Spinal cord (tissue), 10 donors: ENCODE measurements around the gene KCTD15. TPM values are rescaled to one million over a fixed set of nuclear protein-coding genes. Genes with fewer than 3 reads are reported as not detected.

Source experiments
- DNase-seq, 6 donors: peaks; one replicate each; pipeline versions ENCODE4 v3.0.0 to v3.0.0-alpha.2; 2013 to 2015; ENCODE audit warnings: low spot score in 6 of 6, low read depth in 4 of 6
- H3K27ac ChIP-seq: one replicate; pipeline ENCODE4 v1.5.1; 2013; ENCODE audit warnings: low read depth, low read length, control low read depth
- H3K27me3 ChIP-seq: one replicate; pipeline ENCODE4 v1.6.1; 2013; ENCODE audit warnings: low read length; ENCODE audit not compliant: control insufficient read depth, insufficient read depth
- H3K36me3 ChIP-seq: one replicate; pipeline ENCODE4 v1.6.1; 2013; ENCODE audit warnings: low read length; ENCODE audit not compliant: control insufficient read depth, insufficient read depth
- H3K4me1 ChIP-seq: one replicate; pipeline ENCODE4 v1.6.1; 2013; ENCODE audit warnings: low read length; ENCODE audit not compliant: control insufficient read depth, insufficient read depth
- H3K4me3 ChIP-seq: one replicate; pipeline ENCODE4 v1.5.1; 2013; ENCODE audit warnings: low read depth, low read length, control low read depth
- H3K9me3 ChIP-seq: one replicate; pipeline ENCODE4 v1.6.1; 2013; ENCODE audit warnings: low read length; ENCODE audit not compliant: control insufficient read depth, insufficient read depth
- WGBS: methylation state at CpG from one replicate; pipeline ENCODE4 v1.1.5; 2013; ENCODE audit warnings: missing lambda C conversion rate; ENCODE audit not compliant: insufficient coverage; 5-methylcytosine and 5-hydroxymethylcytosine counted together
- polyA plus RNA-seq, 2 donors: library from polyadenylated mRNA; unstranded; fragments of 120-200 nt; gene quantifications; one replicate each; pipeline ENCODE4 v1.2.1, GENCODE V29; 2013; ENCODE audit not compliant: insufficient read length in 2 of 2
- total RNA-seq, 2 donors: library from RNA; depleted of rRNA in 1 of 2; stranded (reverse); fragments of 120-200 nt in 1 of 2; fragments of >200 nt in 1 of 2; gene quantifications; one replicate each; pipeline versions ENCODE4 v1.2.3 to v1.2.4, GENCODE V29; 2013 to 2014
- donor health status: healthy.

Gene KCTD15
- total and polyA plus RNA-seq, 4 donors: 45.9 to 95.1 (median 61.7) TPM

DNA sequence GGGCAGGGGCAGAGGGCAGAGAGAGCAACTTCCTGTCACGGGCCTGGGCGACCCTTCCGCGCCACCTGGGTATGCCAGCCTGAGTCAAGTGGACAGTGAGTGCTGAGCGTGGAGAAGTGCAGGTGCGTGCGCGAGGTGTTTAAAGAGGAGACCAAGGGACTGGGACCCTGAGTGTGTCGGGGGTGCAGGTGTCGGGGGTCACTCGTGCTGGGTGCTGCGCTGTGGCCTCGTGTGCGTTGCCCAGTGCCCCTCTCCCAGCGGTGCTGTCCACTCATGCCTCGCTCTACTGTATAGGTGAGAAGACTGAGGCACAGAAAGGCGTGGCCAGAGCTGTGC is 18.9 kb upstream of the KCTD15 start:
- no peak overlapping the region for H3K27ac ChIP-seq
- H3K27me3 ChIP-seq: no peaks in the 10 kb centered on the region
- peaks cover 12% of the 10 kb centered on the region for H3K36me3 ChIP-seq
- no peak overlapping the region for H3K4me3 ChIP-seq
- DNase-seq: no peak
- H3K4me1 ChIP-seq: peaks cover 34% of the 10 kb centered on the region
- WGBS: 60% methylated on average over 17 of the region's 17 CpGs
- no peaks in the 10 kb centered on the region for H3K9me3 ChIP-seq

DNA sequence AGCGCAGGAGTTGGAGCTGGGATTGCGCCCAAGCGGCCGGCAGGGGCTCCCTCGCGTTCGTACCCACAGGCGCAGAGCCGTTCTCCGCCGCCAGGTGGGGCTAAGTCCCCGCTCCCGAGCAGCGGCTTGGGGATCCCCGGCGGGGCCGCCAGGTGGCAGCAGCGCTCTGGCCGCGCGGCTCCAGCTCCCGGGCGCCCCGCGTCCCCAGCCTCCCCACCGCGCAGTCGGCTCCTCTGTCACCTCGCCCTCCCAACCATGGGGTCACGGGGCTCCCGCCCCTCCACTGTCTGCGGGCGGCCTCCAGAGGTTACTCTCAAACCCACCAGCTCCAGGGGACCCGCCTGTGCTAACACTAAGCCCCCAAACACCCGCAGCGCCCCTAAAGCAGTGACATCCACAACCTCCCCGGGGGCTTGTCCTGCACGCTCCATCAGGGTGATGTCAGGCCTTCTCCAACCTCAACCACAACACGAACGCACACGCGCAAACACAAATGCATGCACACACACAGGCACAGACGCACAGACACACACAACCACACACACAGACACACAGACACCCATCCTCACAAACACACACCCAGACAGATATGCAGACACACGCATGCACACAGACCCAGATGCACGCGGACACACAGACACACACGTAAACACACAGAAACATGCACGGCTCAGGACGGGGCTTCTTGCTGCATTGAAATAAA is 18.4 kb upstream of the KCTD15 start:
- no peaks in the 10 kb centered on the region for H3K9me3 ChIP-seq
- no peak overlapping the region for H3K4me3 ChIP-seq
- peaks cover 7% of the 10 kb centered on the region for H3K36me3 ChIP-seq
- peaks cover 34% of the 10 kb centered on the region for H3K4me1 ChIP-seq
- 16% methylated on average over 48 of the region's 49 CpGs for WGBS
- DNase-seq: peak in 4 of 6 donors; percentile 63 to 92 (median 78)
- H3K27me3 ChIP-seq: no peaks in the 10 kb centered on the region
- no peak overlapping the region for H3K27ac ChIP-seq

DNA sequence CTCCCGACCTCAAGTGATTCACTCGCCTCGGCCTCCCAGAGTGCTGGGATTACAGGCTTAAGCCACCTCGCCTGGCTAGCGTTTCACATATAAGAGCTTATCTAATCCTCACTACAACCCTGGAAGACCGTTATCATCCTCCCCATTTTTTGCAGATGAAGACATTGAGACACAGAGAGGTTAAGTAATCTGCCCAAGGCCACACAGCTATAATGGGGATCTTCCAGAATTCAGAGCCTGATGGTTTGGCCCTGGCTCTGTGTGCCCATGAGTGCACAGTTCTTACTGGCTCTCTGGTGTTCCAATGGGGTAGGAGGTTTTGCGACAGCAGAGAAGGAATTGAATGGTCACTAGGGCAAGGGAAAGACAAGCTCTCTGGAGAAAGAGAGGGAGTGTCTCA is 16.8 kb upstream of the KCTD15 start:
- Histone ChIP-seq H3K4me3 (no peak overlapping the region), H3K4me1 (peaks cover 34% of the 10 kb centered on the region), H3K27me3 (no peaks in the 10 kb centered on the region), H3K27ac (no peak overlapping the region), H3K36me3 (no peaks in the 10 kb centered on the region), H3K9me3 (no peaks in the 10 kb centered on the region)
- no peak for DNase-seq
- 94% methylated on average over 4 of the region's 7 CpGs for WGBS

DNA sequence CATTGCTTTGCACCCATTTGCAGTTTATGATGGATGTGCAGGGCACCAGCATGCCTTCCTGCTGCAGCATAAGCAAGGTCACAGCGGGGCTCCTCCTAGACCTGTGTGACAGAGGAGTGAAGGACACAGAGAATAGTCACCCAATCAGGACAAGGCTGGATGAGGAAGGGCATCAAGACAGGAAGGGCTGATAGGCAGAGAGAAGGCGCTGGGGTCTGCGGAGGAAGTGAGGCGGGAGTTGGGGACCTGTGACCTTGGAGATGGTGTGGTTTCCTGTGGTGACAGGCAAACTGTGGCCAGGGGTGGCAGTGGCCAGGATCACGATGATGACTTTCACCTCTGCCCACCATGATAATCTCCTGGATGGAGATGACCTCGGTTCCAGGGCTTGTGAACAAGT is 16.4 kb upstream of the KCTD15 start:
- Histone ChIP-seq H3K36me3 (no peaks in the 10 kb centered on the region), H3K9me3 (no peaks in the 10 kb centered on the region), H3K4me1 (peaks cover 34% of the 10 kb centered on the region), H3K27me3 (no peaks in the 10 kb centered on the region), H3K4me3 (no peak overlapping the region), H3K27ac (no peak overlapping the region)
- WGBS: 70% methylated on average over 3 of the region's 6 CpGs
- no peak for DNase-seq

DNA sequence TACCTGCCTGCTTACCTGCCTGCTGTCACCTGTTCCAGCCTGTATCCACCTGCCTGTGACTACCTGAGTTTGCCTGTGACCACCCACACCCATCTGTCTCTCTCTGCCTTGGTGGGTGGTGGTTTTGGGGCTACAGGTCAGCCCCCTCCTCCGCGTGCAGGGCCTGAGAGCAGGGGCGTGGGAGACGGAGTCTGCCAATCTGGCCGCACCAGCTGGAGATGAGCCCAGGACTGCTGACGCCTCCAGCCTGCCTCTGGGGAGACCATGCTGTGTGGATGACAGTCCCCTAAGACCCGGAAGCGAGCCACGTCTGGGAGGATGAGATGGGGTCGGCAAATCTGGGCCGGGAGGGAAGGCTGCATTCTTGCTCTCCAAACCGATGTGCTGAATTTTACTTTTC is 15.9 kb upstream of the KCTD15 start:
- peaks cover 34% of the 10 kb centered on the region for H3K4me1 ChIP-seq
- no peaks in the 10 kb centered on the region for H3K27me3 ChIP-seq
- peak in 1 of 6 donors; percentile 42 for DNase-seq
- no peak overlapping the region for H3K4me3 ChIP-seq
- WGBS: 47% methylated on average over 9 of the region's 12 CpGs
- no peaks in the 10 kb centered on the region for H3K36me3 ChIP-seq
- no peaks in the 10 kb centered on the region for H3K9me3 ChIP-seq
- no peak overlapping the region for H3K27ac ChIP-seq

DNA sequence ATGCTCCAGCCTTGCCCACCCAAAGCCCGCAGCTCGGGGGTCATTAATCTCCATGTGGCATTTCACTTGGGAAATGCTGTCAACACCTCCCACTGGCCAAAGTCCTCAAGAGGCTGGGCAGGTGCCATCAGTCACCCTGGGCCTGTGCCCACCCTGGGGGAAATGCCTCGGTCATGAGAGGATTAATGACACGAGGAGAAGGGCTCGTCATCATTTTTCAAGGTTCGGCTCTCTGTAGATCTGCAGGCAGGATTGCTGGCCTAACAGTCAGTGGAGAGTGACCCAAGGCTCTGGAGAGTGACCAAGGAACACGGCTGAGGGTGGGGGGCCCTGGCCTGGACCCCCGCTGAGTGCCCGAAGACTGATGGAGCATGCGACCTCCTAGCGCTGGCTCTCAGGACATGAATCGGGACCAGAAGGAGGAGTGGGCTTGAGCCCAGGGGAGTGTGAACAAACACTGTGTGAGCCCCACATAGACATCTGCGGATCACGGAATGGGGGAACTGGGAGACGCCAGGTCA is 15.2 kb upstream of the KCTD15 start:
- H3K27me3 ChIP-seq: no peaks in the 10 kb centered on the region
- peaks cover 34% of the 10 kb centered on the region for H3K4me1 ChIP-seq
- no peaks in the 10 kb centered on the region for H3K36me3 ChIP-seq
- no peak overlapping the region for H3K27ac ChIP-seq
- DNase-seq: no peak
- 69% methylated on average over 13 of the region's 15 CpGs for WGBS
- H3K4me3 ChIP-seq: no peak overlapping the region
- H3K9me3 ChIP-seq: no peaks in the 10 kb centered on the region

DNA sequence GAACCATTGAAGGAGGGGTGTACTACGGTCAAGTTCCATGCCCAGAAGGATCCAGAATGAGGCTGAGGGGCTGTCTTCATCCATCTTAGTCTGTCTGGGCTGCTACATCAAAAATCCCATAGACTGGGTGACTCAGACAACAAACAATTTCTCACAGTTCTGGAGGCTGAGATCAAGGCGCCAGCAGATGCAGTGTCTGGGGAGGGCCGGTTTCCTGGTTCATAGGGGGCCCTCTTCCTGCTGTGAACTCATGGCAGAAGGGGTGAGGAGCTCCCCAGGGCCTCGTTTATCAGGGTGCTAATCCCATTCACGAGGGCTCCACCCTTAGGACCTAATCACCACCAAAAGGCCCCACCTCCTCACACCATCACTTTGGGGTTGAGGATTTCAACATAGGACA is 14.7 kb upstream of the KCTD15 start:
- no peaks in the 10 kb centered on the region for H3K36me3 ChIP-seq
- no peak overlapping the region for H3K27ac ChIP-seq
- H3K4me3 ChIP-seq: no peak overlapping the region
- no peaks in the 10 kb centered on the region for H3K27me3 ChIP-seq
- H3K9me3 ChIP-seq: no peaks in the 10 kb centered on the region
- DNase-seq: no peak
- peaks cover 34% of the 10 kb centered on the region for H3K4me1 ChIP-seq
- WGBS: 78% methylated on average over 3 of the region's 5 CpGs

DNA sequence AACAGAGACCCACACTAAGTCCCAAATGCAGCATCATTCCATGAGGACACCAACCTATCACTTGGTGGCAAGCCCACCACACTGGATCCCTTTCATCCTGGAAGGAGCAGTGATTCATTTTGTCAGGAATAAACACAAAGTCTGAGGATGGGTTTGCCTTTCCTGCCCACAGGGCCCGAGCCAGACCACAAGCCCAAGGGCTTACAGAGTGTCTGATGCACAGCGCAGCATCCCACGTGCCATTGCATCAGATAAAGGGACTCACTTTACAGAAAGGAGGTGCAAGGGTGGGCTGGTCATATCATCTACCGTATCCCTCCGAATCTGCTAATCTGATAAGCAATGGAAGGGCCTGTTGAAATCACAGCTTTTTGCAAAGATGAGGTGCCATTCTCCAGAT is 12.2 kb upstream of the KCTD15 start:
- H3K27ac ChIP-seq: no peak overlapping the region
- no peaks in the 10 kb centered on the region for H3K9me3 ChIP-seq
- H3K36me3 ChIP-seq: no peaks in the 10 kb centered on the region
- no peaks in the 10 kb centered on the region for H3K27me3 ChIP-seq
- DNase-seq: no peak
- no peak overlapping the region for H3K4me3 ChIP-seq
- WGBS: 91% methylated on average over 5 of the region's 5 CpGs
- H3K4me1 ChIP-seq: peaks cover 14% of the 10 kb centered on the region

DNA sequence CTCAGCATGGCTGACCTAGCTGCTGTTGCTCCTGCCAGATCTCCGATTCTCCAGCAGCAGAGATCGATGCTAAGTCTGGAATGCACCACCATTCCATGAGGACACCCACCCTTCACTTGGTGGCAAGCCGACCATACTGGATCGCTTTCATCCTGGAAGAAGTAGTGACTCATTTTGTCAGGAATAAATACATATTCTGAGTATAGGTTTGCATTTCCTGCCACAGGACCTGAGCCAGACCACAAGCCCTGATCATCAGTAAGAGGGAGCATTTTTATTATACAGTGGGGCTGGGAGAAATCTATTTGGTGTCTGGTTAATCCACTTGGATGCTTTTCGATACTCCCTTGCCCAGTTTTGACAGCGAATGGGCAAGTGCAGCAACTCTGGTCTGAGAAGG is 10.9 kb upstream of the KCTD15 start:
- no peaks in the 10 kb centered on the region for H3K27me3 ChIP-seq
- no peak overlapping the region for H3K27ac ChIP-seq
- DNase-seq: no peak
- 85% methylated on average over 4 of the region's 6 CpGs for WGBS
- H3K36me3 ChIP-seq: no peaks in the 10 kb centered on the region
- H3K4me1 ChIP-seq: peaks cover 8% of the 10 kb centered on the region
- no peaks in the 10 kb centered on the region for H3K9me3 ChIP-seq
- H3K4me3 ChIP-seq: no peak overlapping the region

DNA sequence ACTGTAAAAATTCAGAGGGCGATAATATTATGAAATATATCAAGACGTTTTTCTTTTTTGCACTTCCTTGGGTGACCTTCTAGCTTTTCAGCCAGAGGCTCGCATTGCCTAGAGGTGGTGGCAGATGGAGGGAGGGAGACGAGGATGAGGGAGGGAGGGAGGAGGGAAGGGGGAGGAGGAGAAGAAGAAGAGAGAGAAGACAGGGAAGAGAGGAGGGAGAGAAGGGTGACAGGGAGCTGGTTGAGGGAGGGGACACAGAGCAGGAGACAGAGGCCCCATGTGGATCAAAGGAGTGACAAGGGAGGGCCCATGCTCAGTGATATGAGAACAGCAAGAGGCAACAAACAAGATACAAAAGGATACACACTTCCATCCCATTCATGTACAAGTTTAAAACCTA is 8.0 kb upstream of the KCTD15 start:
- Histone ChIP-seq H3K36me3 (no peaks in the 10 kb centered on the region), H3K4me3 (no peak overlapping the region), H3K9me3 (no peaks in the 10 kb centered on the region), H3K4me1 (no peaks in the 10 kb centered on the region), H3K27ac (no peak overlapping the region), H3K27me3 (no peaks in the 10 kb centered on the region)
- 53% methylated on average over 4 of the region's 4 CpGs for WGBS
- DNase-seq: no peak
